Muscle of arm (tissue), 12 donors: ENCODE measurements around the gene CDH4. TPM values are rescaled to one million over a fixed set of nuclear protein-coding genes. Genes with fewer than 3 reads are reported as not detected.

Experiments used
- DNase-seq: peaks from one replicate; pipeline ENCODE4 v3.0.0-alpha.2; 2013
- polyA plus RNA-seq, 12 donors: library from polyadenylated mRNA; unstranded; fragments of 120-200 nt; gene quantifications; one replicate each; pipeline ENCODE4 v1.2.1, GENCODE V29; 2013; ENCODE audit not compliant: insufficient read length in 12 of 12

The CDH4 gene
- polyA plus RNA-seq, 12 donors, result 0.79 to 1.4 (median 1.0) TPM; not detected in 2

GRCh38 chr20:61888101-61888865 is 636.2 kb downstream of the CDH4 start:
- no peak for DNase-seq

- no peak for DNase-seq
Measured at GRCh38 chr20:61889659-61890058, 637.6 kb downstream of the CDH4 start.

GRCh38 chr20:61890210-61890609 is 638.1 kb downstream of the CDH4 start:
- no peak for DNase-seq

GRCh38 chr20:61891476-61891875 is 639.4 kb downstream of the CDH4 start:
- DNase-seq, result no peak

- no peak for DNase-seq
Measured at GRCh38 chr20:61891916-61892649, 640.0 kb downstream of the CDH4 start.

GRCh38 chr20:61895016-61895415 is 643.0 kb downstream of the CDH4 start:
- no peak for DNase-seq

- no peak for DNase-seq
Measured at GRCh38 chr20:61895686-61896057, 643.6 kb downstream of the CDH4 start.

- DNase-seq, result peak; percentile 56
Measured at GRCh38 chr20:61896058-61896961, 644.2 kb downstream of the CDH4 start.

GRCh38 chr20:61897401-61898295 is 645.6 kb downstream of the CDH4 start:
- DNase-seq, result no peak

- DNase-seq, result no peak
Measured at GRCh38 chr20:61898405-61898804, 646.3 kb downstream of the CDH4 start.

GRCh38 chr20:61900011-61900944 is 648.2 kb downstream of the CDH4 start:
- no peak for DNase-seq

- DNase-seq, result no peak
Measured at GRCh38 chr20:61900945-61901293, 648.9 kb downstream of the CDH4 start.

GRCh38 chr20:61901392-61902220 is 649.5 kb downstream of the CDH4 start:
- DNase-seq, result no peak

GRCh38 chr20:61902221-61902869 is 650.3 kb downstream of the CDH4 start:
- no peak for DNase-seq

GRCh38 chr20:61903575-61904340 is 651.7 kb downstream of the CDH4 start:
- no peak for DNase-seq

- no peak for DNase-seq
Measured at GRCh38 chr20:61904456-61904855, 652.4 kb downstream of the CDH4 start.

GRCh38 chr20:61905781-61906523 is 653.9 kb downstream of the CDH4 start:
- no peak for DNase-seq
